Progenitor cell of endocrine pancreas (in vitro differentiated cells): ENCODE measurements around the gene FER. TPM values are rescaled to one million over a fixed set of nuclear protein-coding genes. Genes with fewer than 3 reads are reported as not detected.
"Not testable (repeated sequence)": the region's sequence is repeated elsewhere in the genome, so short reads cannot be mapped to it uniquely, and the experiment has no call there.

Experiments used
- DNase-seq: peaks from one replicate; pipeline ENCODE4 v3.0.0; 2021; ENCODE audit warnings: low spot score; ENCODE audit not compliant: unreplicated experiment
- H3K27ac Mint-ChIP-seq: 2 replicates; pipeline ENCODE4 v1.8.0; 2021; ENCODE audit warnings: mild to moderate bottlenecking, moderate library complexity, mixed read lengths
- H3K27me3 Mint-ChIP-seq: 2 replicates; pipeline ENCODE4 v1.8.0; 2021; ENCODE audit warnings: mixed read lengths
- H3K36me3 Mint-ChIP-seq: 2 replicates; pipeline ENCODE4 v1.8.0; 2022; ENCODE audit warnings: mixed read lengths; ENCODE audit not compliant: insufficient read depth
- H3K4me1 Mint-ChIP-seq: 2 replicates; pipeline ENCODE4 v1.8.0; 2021; ENCODE audit warnings: low read depth, mixed read lengths
- H3K4me3 Mint-ChIP-seq: 2 replicates; pipeline ENCODE4 v1.8.0; 2021; ENCODE audit warnings: low read depth, mild to moderate bottlenecking, moderate library complexity, mixed read lengths
- H3K9me3 Mint-ChIP-seq: 2 replicates; pipeline ENCODE4 v1.8.0; 2021; ENCODE audit warnings: low read depth, mixed read lengths
- total RNA-seq: library from RNA; stranded (reverse); gene quantifications from 2 replicates; pipeline ENCODE4 v1.2.1, GENCODE V29; 2021
- TF ChIP-seq, protein P1 (sequence below): fragments of 200-600 bp; sonication (generic); IDR thresholded peaks from one replicate; pipeline ENCODE4 v1.5.0; 2021; ENCODE audit warnings: antibody characterized with exemption, mild to moderate bottlenecking; ENCODE audit not compliant: unreplicated experiment

FER gene
- total RNA-seq, 1 donor from 2014 or later = 34.8 TPM

- TF ChIP-seq, protein P1, sequence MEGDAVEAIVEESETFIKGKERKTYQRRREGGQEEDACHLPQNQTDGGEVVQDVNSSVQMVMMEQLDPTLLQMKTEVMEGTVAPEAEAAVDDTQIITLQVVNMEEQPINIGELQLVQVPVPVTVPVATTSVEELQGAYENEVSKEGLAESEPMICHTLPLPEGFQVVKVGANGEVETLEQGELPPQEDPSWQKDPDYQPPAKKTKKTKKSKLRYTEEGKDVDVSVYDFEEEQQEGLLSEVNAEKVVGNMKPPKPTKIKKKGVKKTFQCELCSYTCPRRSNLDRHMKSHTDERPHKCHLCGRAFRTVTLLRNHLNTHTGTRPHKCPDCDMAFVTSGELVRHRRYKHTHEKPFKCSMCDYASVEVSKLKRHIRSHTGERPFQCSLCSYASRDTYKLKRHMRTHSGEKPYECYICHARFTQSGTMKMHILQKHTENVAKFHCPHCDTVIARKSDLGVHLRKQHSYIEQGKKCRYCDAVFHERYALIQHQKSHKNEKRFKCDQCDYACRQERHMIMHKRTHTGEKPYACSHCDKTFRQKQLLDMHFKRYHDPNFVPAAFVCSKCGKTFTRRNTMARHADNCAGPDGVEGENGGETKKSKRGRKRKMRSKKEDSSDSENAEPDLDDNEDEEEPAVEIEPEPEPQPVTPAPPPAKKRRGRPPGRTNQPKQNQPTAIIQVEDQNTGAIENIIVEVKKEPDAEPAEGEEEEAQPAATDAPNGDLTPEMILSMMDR = no peak
- H3K27me3 Mint-ChIP-seq = no peaks in the 10 kb centered on the region
- H3K9me3 Mint-ChIP-seq = no peaks in the 10 kb centered on the region
- no peak overlapping the region for H3K4me3 Mint-ChIP-seq
- no peak for DNase-seq
- H3K36me3 Mint-ChIP-seq = no peaks in the 10 kb centered on the region
- H3K4me1 Mint-ChIP-seq = no peaks in the 10 kb centered on the region
- no peak overlapping the region for H3K27ac Mint-ChIP-seq
Observed at GRCh38 chr5:109038209-109038840, 290.6 kb downstream of the FER start.

- H3K27me3 Mint-ChIP-seq = no peaks in the 10 kb centered on the region
- no peaks in the 10 kb centered on the region for H3K4me1 Mint-ChIP-seq
- no peaks in the 10 kb centered on the region for H3K36me3 Mint-ChIP-seq
- H3K4me3 Mint-ChIP-seq = no peak overlapping the region
- TF ChIP-seq, protein P1 = no peak
- H3K27ac Mint-ChIP-seq = no peak overlapping the region
- DNase-seq = no peak
- H3K9me3 Mint-ChIP-seq = no peaks in the 10 kb centered on the region
Observed at GRCh38 chr5:109041317-109041716, 293.6 kb downstream of the FER start.

DNA sequence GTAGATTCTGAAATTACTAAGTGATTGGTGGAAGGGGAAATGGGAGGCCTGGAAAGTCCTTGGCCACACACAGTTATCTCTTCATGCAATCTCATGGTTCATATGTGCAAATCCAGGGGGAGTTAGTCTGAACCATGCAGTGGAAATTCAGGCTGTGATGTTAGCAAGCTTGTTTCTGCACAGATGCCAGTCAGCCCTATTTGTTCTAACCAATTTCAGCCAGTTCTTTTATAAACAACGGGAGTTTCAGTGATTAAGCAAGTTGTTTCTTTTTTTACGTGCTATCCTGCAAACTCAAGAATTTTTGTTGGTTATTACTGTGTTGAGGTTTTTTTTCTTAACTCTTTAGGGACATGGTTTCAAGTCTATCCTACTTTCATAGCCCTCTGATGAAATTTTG, 298.0 kb downstream of the FER start:
- no peak for DNase-seq

GRCh38 chr5:109049565-109049964, 301.9 kb downstream of the FER start:
- TF ChIP-seq, protein P1 = no peak
- H3K4me3 Mint-ChIP-seq = no peak overlapping the region
- H3K36me3 Mint-ChIP-seq = peaks cover 5% of the 10 kb centered on the region
- no peak for DNase-seq
- H3K27me3 Mint-ChIP-seq = no peaks in the 10 kb centered on the region
- H3K4me1 Mint-ChIP-seq = no peaks in the 10 kb centered on the region
- no peaks in the 10 kb centered on the region for H3K9me3 Mint-ChIP-seq
- H3K27ac Mint-ChIP-seq = no peak overlapping the region

More for the DNA sequence above, 298.0 kb downstream of the FER start:
- Mint-ChIP-seq H3K9me3 (no peaks in the 10 kb centered on the region), H3K27ac (no peak overlapping the region), H3K36me3 (no peaks in the 10 kb centered on the region), H3K4me3 (no peak overlapping the region), H3K27me3 (no peaks in the 10 kb centered on the region), H3K4me1 (no peaks in the 10 kb centered on the region)
- TF ChIP-seq, protein P1 = no peak

DNA sequence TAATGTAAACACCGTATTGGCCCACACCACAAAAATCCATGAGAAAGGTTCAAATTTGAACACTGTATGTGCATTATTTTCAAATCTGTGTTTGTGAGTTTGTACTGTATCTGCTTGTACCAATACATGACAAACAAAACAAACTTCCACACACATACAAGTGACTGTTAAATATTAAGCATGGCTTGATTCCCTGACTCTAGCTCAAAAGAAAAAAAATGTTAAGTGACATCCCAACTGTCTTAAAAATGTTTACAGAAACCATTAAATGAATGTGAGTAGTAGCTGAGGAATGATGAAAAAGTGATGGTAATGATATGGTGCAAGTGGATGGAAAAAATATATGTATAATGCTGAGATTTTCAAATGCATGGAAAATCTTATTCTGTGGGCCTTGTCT, 302.6 kb downstream of the FER start:
- not testable (repeated sequence) for H3K9me3 Mint-ChIP-seq, H3K27ac Mint-ChIP-seq, H3K4me1 Mint-ChIP-seq, H3K27me3 Mint-ChIP-seq, H3K36me3 Mint-ChIP-seq, DNase-seq, H3K4me3 Mint-ChIP-seq

- not testable (repeated sequence) for H3K4me3 Mint-ChIP-seq, DNase-seq, H3K36me3 Mint-ChIP-seq, H3K27ac Mint-ChIP-seq, H3K4me1 Mint-ChIP-seq, H3K27me3 Mint-ChIP-seq
- H3K9me3 Mint-ChIP-seq = peaks cover 11% of the 10 kb centered on the region
Observed at GRCh38 chr5:109052216-109052615, 304.5 kb downstream of the FER start.
